Vagina (tissue), 2 donors: ENCODE data around the gene PHYHIPL.

ENCODE experiments used
- POLR2A ChIP-seq, 2 donors: fragments of 450-650 bp; IDR thresholded peaks; one replicate each; pipeline ENCODE4 v1.6.1; 2017; ENCODE audit warnings: antibody characterized with exemption in 2 of 2, mild to moderate bottlenecking in 2 of 2, moderate library complexity in 2 of 2
- POLR2AphosphoS5 ChIP-seq, 2 donors: sonication (generic); formaldehyde crosslinking; IDR thresholded peaks; one replicate each; pipeline ENCODE4 v1.9.0; 2017; ENCODE audit warnings: antibody characterized with exemption in 2 of 2, mild to moderate bottlenecking in 2 of 2, low read depth in 1 of 2; ENCODE audit not compliant: insufficient read depth in 1 of 2
- TF ChIP-seq, protein P1 (sequence below), 3 experiments: fragments of 450-650 bp in 2 of 3; fragments of 200-600 bp in 1 of 3; sonication (generic) in 1 of 3; IDR thresholded peaks; one replicate each; pipeline ENCODE4 v1.5.1; 2017 to 2019; ENCODE audit warnings: antibody characterized with exemption in 3 of 3, mild to moderate bottlenecking in 2 of 3, moderate library complexity in 2 of 3

GRCh38 chr10:59242991-59243390, 66.5 kb downstream of the PHYHIPL start:
- TF ChIP-seq POLR2AphosphoS5 (IDR thresholded peaks at IDR 0.05; ENCODE audit: insufficient read depth in 1 of 2, low read depth in 1 of 2) = no peak
- TF ChIP-seq, protein P1, sequence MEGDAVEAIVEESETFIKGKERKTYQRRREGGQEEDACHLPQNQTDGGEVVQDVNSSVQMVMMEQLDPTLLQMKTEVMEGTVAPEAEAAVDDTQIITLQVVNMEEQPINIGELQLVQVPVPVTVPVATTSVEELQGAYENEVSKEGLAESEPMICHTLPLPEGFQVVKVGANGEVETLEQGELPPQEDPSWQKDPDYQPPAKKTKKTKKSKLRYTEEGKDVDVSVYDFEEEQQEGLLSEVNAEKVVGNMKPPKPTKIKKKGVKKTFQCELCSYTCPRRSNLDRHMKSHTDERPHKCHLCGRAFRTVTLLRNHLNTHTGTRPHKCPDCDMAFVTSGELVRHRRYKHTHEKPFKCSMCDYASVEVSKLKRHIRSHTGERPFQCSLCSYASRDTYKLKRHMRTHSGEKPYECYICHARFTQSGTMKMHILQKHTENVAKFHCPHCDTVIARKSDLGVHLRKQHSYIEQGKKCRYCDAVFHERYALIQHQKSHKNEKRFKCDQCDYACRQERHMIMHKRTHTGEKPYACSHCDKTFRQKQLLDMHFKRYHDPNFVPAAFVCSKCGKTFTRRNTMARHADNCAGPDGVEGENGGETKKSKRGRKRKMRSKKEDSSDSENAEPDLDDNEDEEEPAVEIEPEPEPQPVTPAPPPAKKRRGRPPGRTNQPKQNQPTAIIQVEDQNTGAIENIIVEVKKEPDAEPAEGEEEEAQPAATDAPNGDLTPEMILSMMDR (IDR thresholded peaks at IDR 0.05) = no peak
- TF ChIP-seq POLR2A (IDR thresholded peaks at IDR 0.05) = no peak
